ENCODE measurements around the gene KRTAP12-1. TPM values are rescaled to one million over a fixed set of nuclear protein-coding genes. Genes with fewer than 3 reads are reported as not detected.

The KRTAP12-1 gene
- total RNA-seq, 1 experiment from 2014 or later: 0.63 TPM

DNA sequence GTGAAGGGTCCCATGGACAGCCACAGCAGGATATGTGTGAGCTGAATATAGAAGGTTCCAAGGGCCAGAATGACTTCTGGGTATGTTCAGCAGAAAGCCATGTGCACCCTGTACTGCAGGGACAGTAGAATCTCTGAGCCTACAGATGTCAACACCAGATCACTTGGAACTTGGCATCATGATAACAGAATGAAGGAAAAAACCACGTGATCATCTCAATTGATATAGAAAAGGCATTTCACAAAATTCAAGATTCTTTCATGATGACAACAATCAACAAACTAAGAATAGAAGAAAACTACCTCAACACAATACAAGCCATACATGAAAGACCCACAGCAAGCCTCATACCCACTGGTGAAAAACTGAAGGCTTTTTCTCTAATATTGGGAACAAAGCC lies 14.4 kb downstream of the KRTAP12-1 start (continued):
- TF ChIP-seq, protein P1, sequence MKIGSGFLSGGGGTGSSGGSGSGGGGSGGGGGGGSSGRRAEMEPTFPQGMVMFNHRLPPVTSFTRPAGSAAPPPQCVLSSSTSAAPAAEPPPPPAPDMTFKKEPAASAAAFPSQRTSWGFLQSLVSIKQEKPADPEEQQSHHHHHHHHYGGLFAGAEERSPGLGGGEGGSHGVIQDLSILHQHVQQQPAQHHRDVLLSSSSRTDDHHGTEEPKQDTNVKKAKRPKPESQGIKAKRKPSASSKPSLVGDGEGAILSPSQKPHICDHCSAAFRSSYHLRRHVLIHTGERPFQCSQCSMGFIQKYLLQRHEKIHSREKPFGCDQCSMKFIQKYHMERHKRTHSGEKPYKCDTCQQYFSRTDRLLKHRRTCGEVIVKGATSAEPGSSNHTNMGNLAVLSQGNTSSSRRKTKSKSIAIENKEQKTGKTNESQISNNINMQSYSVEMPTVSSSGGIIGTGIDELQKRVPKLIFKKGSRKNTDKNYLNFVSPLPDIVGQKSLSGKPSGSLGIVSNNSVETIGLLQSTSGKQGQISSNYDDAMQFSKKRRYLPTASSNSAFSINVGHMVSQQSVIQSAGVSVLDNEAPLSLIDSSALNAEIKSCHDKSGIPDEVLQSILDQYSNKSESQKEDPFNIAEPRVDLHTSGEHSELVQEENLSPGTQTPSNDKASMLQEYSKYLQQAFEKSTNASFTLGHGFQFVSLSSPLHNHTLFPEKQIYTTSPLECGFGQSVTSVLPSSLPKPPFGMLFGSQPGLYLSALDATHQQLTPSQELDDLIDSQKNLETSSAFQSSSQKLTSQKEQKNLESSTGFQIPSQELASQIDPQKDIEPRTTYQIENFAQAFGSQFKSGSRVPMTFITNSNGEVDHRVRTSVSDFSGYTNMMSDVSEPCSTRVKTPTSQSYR (CRISPR knock-in tag; IDR thresholded peaks at IDR 0.05): no peak
- no peak for TF ChIP-seq SP1 (CRISPR knock-in tag; conservative IDR thresholded peaks at IDR 0.05)

DNA sequence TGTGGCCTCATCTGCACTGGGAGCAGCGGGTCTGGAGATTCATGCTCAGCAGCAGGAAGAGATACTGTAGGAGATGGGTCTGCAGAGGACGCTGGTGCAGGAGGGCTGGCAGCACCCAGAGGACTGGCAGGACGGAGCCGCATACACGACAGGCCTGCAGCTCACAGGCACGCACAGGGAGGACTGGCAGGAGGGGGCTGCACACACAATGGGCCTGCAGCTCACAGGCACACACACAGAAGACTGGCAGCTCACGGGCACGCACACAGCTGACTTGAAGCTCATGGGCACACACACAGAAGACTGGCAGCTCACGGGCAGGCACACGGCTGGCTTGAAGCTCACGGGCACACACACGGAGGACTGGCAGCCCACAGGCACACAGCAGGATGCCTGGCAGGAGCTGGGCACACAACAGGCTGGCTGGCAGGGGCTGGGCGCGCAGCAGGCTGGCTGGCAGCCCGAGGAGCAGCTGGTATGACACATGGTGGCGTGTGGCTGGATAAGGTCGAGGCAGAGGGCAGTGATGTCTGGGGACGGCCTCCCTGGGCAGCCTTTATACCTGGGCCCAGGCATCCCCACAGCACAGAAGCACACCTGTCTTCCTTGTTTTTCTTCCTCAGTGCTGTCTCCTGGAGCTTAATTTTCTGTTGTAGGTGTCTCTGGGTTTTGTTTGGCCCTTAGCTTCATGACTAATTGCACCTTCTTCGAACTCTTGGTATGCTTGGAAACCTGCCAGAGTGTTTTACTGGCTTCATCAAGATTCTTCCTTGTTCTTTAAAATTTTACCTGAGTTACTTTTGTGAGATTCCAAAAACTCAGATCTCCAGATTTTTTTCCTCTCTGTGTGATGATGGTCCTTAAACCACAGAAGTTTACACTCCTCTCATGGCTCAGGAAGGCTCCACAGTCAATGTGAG lies 15.3 kb downstream of the KRTAP12-1 start, which contains the start of gene KRTAP12-2:
KRTAP12-2 (minus strand) TSS at position 527 of the 920 bp plus-strand sequence; CDS start at position 486, 41 bp downstream.
- H3K27me3 Mint-ChIP-seq (ENCODE audit: low read depth): peaks cover 2% of the 10 kb centered on the region; the same call in 1 of the 2 replicates
- H3K4me3 Mint-ChIP-seq: no peak within 1 kb of the TSS
- H3K27ac Mint-ChIP-seq: no peak within 1 kb of the TSS
- H3K36me3 Mint-ChIP-seq: peaks cover 38% of the 10 kb centered on the region
- H3K9me3 Mint-ChIP-seq: peaks cover 36% of the 10 kb centered on the region
- no peak for TF ChIP-seq OVOL2 (CRISPR knock-in tag; IDR thresholded peaks at IDR 0.05; ENCODE audit: borderline replicate concordance)
- no peak for TF ChIP-seq ESRRA (CRISPR knock-in tag; IDR thresholded peaks at IDR 0.05; ENCODE audit: borderline replicate concordance)
- TF ChIP-seq RELA (CRISPR knock-in tag; IDR thresholded peaks at IDR 0.05; ENCODE audit: borderline replicate concordance): no peak
- no peak for TF ChIP-seq ZNF121 (CRISPR knock-in tag; IDR thresholded peaks at IDR 0.05)
- TF ChIP-seq, protein P2, sequence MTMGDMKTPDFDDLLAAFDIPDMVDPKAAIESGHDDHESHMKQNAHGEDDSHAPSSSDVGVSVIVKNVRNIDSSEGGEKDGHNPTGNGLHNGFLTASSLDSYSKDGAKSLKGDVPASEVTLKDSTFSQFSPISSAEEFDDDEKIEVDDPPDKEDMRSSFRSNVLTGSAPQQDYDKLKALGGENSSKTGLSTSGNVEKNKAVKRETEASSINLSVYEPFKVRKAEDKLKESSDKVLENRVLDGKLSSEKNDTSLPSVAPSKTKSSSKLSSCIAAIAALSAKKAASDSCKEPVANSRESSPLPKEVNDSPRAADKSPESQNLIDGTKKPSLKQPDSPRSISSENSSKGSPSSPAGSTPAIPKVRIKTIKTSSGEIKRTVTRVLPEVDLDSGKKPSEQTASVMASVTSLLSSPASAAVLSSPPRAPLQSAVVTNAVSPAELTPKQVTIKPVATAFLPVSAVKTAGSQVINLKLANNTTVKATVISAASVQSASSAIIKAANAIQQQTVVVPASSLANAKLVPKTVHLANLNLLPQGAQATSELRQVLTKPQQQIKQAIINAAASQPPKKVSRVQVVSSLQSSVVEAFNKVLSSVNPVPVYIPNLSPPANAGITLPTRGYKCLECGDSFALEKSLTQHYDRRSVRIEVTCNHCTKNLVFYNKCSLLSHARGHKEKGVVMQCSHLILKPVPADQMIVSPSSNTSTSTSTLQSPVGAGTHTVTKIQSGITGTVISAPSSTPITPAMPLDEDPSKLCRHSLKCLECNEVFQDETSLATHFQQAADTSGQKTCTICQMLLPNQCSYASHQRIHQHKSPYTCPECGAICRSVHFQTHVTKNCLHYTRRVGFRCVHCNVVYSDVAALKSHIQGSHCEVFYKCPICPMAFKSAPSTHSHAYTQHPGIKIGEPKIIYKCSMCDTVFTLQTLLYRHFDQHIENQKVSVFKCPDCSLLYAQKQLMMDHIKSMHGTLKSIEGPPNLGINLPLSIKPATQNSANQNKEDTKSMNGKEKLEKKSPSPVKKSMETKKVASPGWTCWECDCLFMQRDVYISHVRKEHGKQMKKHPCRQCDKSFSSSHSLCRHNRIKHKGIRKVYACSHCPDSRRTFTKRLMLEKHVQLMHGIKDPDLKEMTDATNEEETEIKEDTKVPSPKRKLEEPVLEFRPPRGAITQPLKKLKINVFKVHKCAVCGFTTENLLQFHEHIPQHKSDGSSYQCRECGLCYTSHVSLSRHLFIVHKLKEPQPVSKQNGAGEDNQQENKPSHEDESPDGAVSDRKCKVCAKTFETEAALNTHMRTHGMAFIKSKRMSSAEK (CRISPR knock-in tag; IDR thresholded peaks at IDR 0.05; ENCODE audit: borderline replicate concordance): no peak
- no peak for TF ChIP-seq MYBL2 (CRISPR knock-in tag; IDR thresholded peaks at IDR 0.05)
- TF ChIP-seq, protein P3, sequence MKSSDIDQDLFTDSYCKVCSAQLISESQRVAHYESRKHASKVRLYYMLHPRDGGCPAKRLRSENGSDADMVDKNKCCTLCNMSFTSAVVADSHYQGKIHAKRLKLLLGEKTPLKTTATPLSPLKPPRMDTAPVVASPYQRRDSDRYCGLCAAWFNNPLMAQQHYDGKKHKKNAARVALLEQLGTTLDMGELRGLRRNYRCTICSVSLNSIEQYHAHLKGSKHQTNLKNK (CRISPR knock-in tag; IDR thresholded peaks at IDR 0.05): no peak
- TF ChIP-seq NR2C2 (CRISPR knock-in tag; IDR thresholded peaks at IDR 0.05): no peak
- ChIA-PET CTCF (no interaction called here), POLR2A (no interaction called here)
- ATAC-seq (no peak), DNase-seq (ENCODE audit: low spot score) (no peak)
- peaks cover 2% of the 10 kb centered on the region for H3K4me1 Mint-ChIP-seq

DNA sequence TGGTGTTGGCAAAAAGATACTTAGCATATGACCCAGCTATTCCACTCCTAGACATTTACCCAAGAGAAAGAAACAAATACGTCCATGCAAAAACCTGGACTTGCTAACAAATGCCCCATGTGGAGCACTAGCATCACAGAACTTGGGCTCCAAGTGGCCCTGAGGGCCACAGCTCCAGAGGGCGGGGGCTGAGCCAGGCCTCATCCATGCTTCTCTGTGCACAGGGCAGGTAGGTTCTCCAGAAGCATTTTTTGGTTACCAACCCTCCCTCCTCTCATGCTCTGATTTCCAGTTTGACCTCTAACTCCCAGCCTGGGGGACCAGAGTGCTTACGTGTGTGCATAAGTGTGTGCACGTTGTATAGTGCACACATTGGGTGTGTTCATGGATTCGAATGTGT lies 17.3 kb downstream of the KRTAP12-1 start:
- no peak for ATAC-seq
- H3K36me3 Mint-ChIP-seq: peaks cover 18% of the 10 kb centered on the region
- POLR2A ChIA-PET: no interaction called here
- no peak overlapping the region for H3K4me3 Mint-ChIP-seq
- H3K27ac Mint-ChIP-seq: no peak overlapping the region
- H3K9me3 Mint-ChIP-seq: peaks cover 20% of the 10 kb centered on the region
- DNase-seq (ENCODE audit: low spot score): no peak
- CTCF ChIA-PET: no interaction called here
- H3K4me1 Mint-ChIP-seq: peaks cover 19% of the 10 kb centered on the region
- H3K27me3 Mint-ChIP-seq (ENCODE audit: low read depth): no peaks in the 10 kb centered on the region; the same call in 1 of the 2 replicates
- TF ChIP-seq, protein P4, sequence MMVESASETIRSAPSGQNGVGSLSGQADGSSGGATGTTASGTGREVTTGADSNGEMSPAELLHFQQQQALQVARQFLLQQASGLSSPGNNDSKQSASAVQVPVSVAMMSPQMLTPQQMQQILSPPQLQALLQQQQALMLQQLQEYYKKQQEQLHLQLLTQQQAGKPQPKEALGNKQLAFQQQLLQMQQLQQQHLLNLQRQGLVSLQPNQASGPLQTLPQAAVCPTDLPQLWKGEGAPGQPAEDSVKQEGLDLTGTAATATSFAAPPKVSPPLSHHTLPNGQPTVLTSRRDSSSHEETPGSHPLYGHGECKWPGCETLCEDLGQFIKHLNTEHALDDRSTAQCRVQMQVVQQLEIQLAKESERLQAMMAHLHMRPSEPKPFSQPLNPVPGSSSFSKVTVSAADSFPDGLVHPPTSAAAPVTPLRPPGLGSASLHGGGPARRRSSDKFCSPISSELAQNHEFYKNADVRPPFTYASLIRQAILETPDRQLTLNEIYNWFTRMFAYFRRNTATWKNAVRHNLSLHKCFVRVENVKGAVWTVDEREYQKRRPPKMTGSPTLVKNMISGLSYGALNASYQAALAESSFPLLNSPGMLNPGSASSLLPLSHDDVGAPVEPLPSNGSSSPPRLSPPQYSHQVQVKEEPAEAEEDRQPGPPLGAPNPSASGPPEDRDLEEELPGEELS (CRISPR knock-in tag; IDR thresholded peaks at IDR 0.05): no peak
- TF ChIP-seq TEAD1 (CRISPR knock-in tag; IDR thresholded peaks at IDR 0.05) (no peak), ZNF416 (CRISPR knock-in tag; IDR thresholded peaks at IDR 0.05) (no peak), OVOL2 (CRISPR knock-in tag; IDR thresholded peaks at IDR 0.05; ENCODE audit: borderline replicate concordance) (no peak), ZNF263 (CRISPR knock-in tag; IDR thresholded peaks at IDR 0.05; ENCODE audit: low read depth) (no peak), RORB (CRISPR knock-in tag; IDR thresholded peaks at IDR 0.05) (no peak)
- TF ChIP-seq, protein P2 (CRISPR knock-in tag; IDR thresholded peaks at IDR 0.05; ENCODE audit: borderline replicate concordance): no peak
- TF ChIP-seq, protein P5, sequence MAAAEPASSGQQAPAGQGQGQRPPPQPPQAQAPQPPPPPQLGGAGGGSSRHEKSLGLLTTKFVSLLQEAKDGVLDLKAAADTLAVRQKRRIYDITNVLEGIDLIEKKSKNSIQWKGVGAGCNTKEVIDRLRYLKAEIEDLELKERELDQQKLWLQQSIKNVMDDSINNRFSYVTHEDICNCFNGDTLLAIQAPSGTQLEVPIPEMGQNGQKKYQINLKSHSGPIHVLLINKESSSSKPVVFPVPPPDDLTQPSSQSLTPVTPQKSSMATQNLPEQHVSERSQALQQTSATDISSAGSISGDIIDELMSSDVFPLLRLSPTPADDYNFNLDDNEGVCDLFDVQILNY (CRISPR knock-in tag; IDR thresholded peaks at IDR 0.05): no peak
